ENCODE data around the gene LCNL1. TPM values are rescaled to one million over a fixed set of nuclear protein-coding genes. Genes with fewer than 3 reads are reported as not detected.

Gene LCNL1
- total RNA-seq, 1 donor from 2014 or later, result 5.1 TPM

DNA sequence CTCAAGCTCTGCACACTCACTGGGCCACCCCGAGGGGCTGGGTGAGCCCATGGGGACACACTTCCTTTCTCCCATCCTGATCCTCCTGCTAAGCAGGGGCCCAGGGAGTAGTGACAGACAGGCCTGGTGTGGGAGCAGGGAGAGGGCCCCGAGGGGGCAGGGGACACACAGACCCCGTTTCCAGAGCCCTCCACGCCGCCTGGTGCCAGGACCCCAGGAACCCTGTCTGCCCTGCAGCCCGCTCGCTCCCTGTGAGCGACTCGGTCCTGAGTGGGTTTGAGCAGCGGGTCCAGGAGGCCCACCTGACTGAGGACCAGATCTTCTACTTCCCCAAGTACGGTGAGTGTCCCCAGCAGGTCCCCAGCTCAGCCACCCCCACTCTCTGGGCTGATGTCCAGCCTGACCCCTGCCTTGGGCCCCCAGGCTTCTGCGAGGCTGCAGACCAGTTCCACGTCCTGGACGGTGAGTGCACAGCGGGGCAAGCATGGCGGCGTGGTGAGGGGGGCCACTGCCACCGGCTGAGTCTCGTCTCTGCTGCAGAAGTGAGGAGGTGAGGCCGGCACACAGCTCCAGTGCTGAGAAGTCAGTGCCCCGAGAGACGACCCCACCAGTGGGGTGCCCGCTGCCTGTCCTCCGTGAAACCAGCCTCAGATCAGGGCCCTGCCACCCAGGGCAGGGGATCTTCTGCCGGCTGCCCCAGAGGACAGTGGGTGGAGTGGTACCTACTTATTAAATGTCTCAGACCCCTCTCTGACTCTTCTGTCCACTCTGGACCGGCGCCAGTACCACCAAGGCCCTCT, 36.4 kb upstream of the LCNL1 start:
- H3K27ac ChIP-seq, result no peak overlapping the region

DNA sequence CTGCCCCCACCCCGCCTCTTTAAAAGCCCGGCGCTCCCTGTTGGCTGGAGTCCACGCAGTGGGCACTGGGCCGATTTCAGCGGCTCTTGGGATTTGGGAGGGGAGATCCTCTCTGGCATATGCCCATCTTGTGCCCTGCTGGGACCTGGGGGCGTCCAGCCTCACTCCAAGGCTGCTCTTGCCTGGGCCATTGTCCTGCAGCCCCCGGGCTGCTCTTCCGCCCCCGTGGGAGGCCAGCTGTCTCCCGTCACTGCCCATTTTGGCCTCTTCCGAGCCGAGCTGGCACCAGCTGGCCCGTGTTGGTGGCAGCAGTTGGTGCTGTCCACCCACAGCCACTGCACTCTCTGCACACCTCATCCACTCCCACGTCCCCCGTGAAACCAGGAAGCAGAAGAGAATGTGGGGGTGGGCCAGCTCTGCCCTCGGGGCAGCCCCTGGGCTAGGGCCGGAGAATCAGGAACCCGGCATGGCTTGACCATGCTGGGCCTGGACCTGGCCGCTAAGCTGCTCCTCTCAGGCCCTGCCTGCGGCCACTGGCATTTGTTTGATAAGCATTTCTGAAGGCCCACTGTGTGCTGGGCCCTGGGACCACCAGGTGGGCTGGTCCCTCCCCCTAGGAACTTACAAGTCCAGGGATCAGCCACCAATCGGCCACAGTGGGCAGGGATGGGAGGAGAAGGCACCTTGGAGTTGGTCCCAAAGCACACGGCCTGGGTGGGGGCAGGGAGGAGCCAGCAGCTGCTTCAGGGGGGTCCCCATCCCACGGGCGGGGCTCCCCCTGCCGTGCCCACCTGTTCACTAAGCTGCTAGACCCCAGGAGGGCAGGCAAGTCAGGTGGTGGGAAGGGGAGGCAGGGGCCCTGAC, 35.5 kb upstream of the LCNL1 start:
- peaks cover 8% of the 10 kb centered on the region for H3K36me3 ChIP-seq
- no peak for DNase-seq
- H3K4me3 ChIP-seq, result no peak overlapping the region
- TF ChIP-seq, protein P1, sequence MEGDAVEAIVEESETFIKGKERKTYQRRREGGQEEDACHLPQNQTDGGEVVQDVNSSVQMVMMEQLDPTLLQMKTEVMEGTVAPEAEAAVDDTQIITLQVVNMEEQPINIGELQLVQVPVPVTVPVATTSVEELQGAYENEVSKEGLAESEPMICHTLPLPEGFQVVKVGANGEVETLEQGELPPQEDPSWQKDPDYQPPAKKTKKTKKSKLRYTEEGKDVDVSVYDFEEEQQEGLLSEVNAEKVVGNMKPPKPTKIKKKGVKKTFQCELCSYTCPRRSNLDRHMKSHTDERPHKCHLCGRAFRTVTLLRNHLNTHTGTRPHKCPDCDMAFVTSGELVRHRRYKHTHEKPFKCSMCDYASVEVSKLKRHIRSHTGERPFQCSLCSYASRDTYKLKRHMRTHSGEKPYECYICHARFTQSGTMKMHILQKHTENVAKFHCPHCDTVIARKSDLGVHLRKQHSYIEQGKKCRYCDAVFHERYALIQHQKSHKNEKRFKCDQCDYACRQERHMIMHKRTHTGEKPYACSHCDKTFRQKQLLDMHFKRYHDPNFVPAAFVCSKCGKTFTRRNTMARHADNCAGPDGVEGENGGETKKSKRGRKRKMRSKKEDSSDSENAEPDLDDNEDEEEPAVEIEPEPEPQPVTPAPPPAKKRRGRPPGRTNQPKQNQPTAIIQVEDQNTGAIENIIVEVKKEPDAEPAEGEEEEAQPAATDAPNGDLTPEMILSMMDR (IDR thresholded peaks at IDR 0.05), result no peak
- intact Hi-C loops (cut with DNase I), result loop anchor here (10.0 kb wide), 1 partner anchor 88 kb away; the partner anchor contains the start of gene FUT7
- no peaks in the 10 kb centered on the region for H3K27me3 ChIP-seq
- H3K4me1 ChIP-seq, result peaks cover 28% of the 10 kb centered on the region
- peak overlapping the region; percentile 42 for H3K27ac ChIP-seq
- ATAC-seq, result no peak
- H3K9me3 ChIP-seq, result no peaks in the 10 kb centered on the region

More for the DNA sequence above, 36.4 kb upstream of the LCNL1 start:
- no peak overlapping the region for H3K4me3 ChIP-seq
- H3K4me1 ChIP-seq, result peaks cover 28% of the 10 kb centered on the region
- no peaks in the 10 kb centered on the region for H3K9me3 ChIP-seq
- TF ChIP-seq, protein P1 (IDR thresholded peaks at IDR 0.05), result no peak
- ATAC-seq, result no peak
- no peak for DNase-seq
- peaks cover 16% of the 10 kb centered on the region for H3K36me3 ChIP-seq
- intact Hi-C loops (cut with DNase I), result loop anchor here (10.0 kb wide), 1 partner anchor 88 kb away; the partner anchor contains the start of gene FUT7
- H3K27me3 ChIP-seq, result no peaks in the 10 kb centered on the region

DNA sequence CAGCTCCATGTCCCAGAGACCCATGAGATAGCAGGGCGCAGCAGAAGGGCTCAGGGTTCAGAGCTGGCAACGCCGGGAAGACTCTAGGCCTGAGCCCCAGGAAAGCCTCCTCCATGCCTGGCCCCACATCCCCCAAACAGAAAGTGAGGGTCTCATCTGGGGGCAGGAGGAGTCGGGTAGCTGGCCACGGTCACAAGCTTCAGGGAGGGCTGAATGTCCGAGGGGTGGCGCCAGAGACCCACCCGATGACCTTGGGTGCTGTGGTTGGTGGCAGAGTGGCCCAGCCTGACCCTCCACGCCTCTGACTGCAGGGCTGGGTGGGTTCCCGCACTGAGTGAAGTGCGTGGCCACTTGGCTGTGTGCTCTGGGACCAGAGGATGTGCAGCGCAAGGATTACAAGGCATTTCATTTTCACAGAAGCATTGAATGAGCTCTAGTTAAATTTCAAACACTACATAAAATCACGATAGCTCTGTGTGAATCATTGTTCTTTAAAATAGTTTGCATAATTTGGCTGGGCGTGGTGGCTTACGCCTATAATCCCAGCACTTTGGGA, 34.8 kb upstream of the LCNL1 start:
- TF ChIP-seq, protein P1 (IDR thresholded peaks at IDR 0.05), result peak; percentile 55
- Histone ChIP-seq H3K4me3 (no peak overlapping the region), H3K4me1 (peaks cover 24% of the 10 kb centered on the region), H3K9me3 (no peaks in the 10 kb centered on the region), H3K36me3 (peaks cover under 1% of the 10 kb centered on the region), H3K27ac (peak overlapping the region; percentile 42), H3K27me3 (no peaks in the 10 kb centered on the region)
- ATAC-seq (no peak), DNase-seq (peak; percentile 83)
- intact Hi-C loops (cut with DNase I), result loop anchor here (10.0 kb wide), 1 partner anchor 87 kb away; the partner anchor contains the start of gene FUT7

DNA sequence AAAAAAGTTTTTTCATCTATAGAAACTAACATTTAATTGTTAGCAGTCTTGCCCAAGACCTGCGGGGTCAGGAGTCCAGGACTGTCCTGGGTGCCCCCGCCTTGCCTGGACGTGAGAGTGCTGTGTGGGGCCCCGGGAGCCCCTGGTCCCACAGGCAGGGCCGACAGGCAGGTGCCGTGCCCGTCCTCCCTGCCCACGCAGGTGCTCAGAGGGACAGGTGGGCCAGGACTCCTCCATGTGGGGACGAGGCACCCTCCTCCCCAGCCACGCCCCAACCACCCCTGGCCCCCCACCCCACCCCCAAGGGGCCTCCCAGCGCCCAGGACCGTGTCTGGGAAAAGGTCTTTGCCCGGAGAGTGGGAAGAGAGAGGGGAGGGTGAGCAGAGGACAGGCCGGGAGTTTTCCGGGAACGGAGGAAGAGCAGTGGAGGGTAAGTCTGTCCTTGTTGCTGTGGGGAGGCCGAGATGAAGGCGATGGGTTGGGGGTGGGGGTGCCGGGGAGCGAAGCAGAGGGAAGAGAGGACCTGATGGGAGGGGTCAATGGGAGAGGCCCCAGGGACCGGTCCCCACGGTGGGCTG, 33.5 kb upstream of the LCNL1 start:
- Histone ChIP-seq H3K4me1 (peaks cover 20% of the 10 kb centered on the region), H3K36me3 (no peaks in the 10 kb centered on the region), H3K4me3 (peak overlapping the region; percentile 81), H3K27me3 (no peaks in the 10 kb centered on the region), H3K27ac (peak overlapping the region; percentile 89), H3K9me3 (no peaks in the 10 kb centered on the region)
- DNase-seq, result no peak
- intact Hi-C loops (cut with DNase I), result loop anchor here (10.0 kb wide), 1 partner anchor 85 kb away; the partner anchor contains the start of gene FUT7
- TF ChIP-seq, protein P1 (IDR thresholded peaks at IDR 0.05), result no peak
- ATAC-seq, result no peak
